ES-I3 (cell line): ENCODE results near the gene PIGT.
A peak's percentile ranks its signal among the peaks of the same experiment; 100 is the strongest.
"Not testable (repeated sequence)": the region's sequence is repeated elsewhere in the genome, so short reads cannot be mapped to it uniquely, and the experiment has no call there.

ENCODE experiments used
- H3K36me3 ChIP-seq: 2 replicates; pipeline ENCODE4 v1.6.1; 2013; ENCODE audit warnings: mild to moderate bottlenecking, low read length, control low read depth, moderate library complexity; ENCODE audit not compliant: insufficient read depth
- H3K4me1 ChIP-seq: 2 replicates; pipeline ENCODE4 v1.6.1; 2013; ENCODE audit warnings: mild to moderate bottlenecking, control low read depth, low read length; ENCODE audit not compliant: insufficient read depth
- H3K9ac ChIP-seq: 2 replicates; pipeline ENCODE4 v1.6.1; 2013; ENCODE audit warnings: low read depth, mild to moderate bottlenecking, low read length, moderate library complexity
- H3K9me3 ChIP-seq: 2 replicates; pipeline ENCODE4 v1.6.1; 2013; ENCODE audit warnings: mild to moderate bottlenecking, low read length, moderate library complexity; ENCODE audit not compliant: control insufficient read depth, insufficient read depth

PIGT gene

GRCh38 chr20:45470262-45470931, 54.5 kb downstream of the PIGT start:
- H3K4me1 ChIP-seq, result peaks cover 19% of the 10 kb centered on the region
- no peaks in the 10 kb centered on the region for H3K36me3 ChIP-seq
- H3K9ac ChIP-seq, result peak overlapping the region; percentile 87
- no peaks in the 10 kb centered on the region for H3K9me3 ChIP-seq

GRCh38 chr20:45470937-45471336, 55.0 kb downstream of the PIGT start:
- no peaks in the 10 kb centered on the region for H3K36me3 ChIP-seq
- peak overlapping the region; percentile 87 for H3K9ac ChIP-seq
- peaks cover 19% of the 10 kb centered on the region for H3K4me1 ChIP-seq
- H3K9me3 ChIP-seq, result no peaks in the 10 kb centered on the region

GRCh38 chr20:45472286-45472685, 56.3 kb downstream of the PIGT start:
- H3K4me1 ChIP-seq, result peaks cover 19% of the 10 kb centered on the region
- H3K36me3 ChIP-seq, H3K9ac ChIP-seq, H3K9me3 ChIP-seq: not testable (repeated sequence)
